Measurements from ENCODE around the gene CHCHD6.

CHCHD6 gene

GRCh38 chr3:126837773-126838172, 133.7 kb downstream of the CHCHD6 start:
- intact Hi-C loops (cut with DNase I; ENCODE audit: low total_unique reads), result no loop called here
- Histone ChIP-seq H3K36me3 (no peaks in the 10 kb centered on the region), H3K27ac (no peak overlapping the region), H3K9me3 (no peaks in the 10 kb centered on the region), H3K4me1 (no peaks in the 10 kb centered on the region), H3K4me3 (no peak overlapping the region), H3K27me3 (no peaks in the 10 kb centered on the region)
- DNase-seq, result no peak
- TF ChIP-seq, protein P1, sequence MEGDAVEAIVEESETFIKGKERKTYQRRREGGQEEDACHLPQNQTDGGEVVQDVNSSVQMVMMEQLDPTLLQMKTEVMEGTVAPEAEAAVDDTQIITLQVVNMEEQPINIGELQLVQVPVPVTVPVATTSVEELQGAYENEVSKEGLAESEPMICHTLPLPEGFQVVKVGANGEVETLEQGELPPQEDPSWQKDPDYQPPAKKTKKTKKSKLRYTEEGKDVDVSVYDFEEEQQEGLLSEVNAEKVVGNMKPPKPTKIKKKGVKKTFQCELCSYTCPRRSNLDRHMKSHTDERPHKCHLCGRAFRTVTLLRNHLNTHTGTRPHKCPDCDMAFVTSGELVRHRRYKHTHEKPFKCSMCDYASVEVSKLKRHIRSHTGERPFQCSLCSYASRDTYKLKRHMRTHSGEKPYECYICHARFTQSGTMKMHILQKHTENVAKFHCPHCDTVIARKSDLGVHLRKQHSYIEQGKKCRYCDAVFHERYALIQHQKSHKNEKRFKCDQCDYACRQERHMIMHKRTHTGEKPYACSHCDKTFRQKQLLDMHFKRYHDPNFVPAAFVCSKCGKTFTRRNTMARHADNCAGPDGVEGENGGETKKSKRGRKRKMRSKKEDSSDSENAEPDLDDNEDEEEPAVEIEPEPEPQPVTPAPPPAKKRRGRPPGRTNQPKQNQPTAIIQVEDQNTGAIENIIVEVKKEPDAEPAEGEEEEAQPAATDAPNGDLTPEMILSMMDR (IDR thresholded peaks at IDR 0.05), result no peak

- H3K36me3 ChIP-seq, result no peaks in the 10 kb centered on the region
- intact Hi-C loops (cut with DNase I; ENCODE audit: low total_unique reads), result no loop called here
- no peak for DNase-seq
- peaks cover 0 to 11% (median 8%) of the 10 kb centered on the region in 4 donors for H3K4me1 ChIP-seq
- H3K27ac ChIP-seq, result no peak overlapping the region
- H3K27me3 ChIP-seq, result no peaks in the 10 kb centered on the region
- no peak overlapping the region for H3K4me3 ChIP-seq
- TF ChIP-seq, protein P1 (IDR thresholded peaks at IDR 0.05), result no peak
- H3K9me3 ChIP-seq, result no peaks in the 10 kb centered on the region
These were observed 142.1 kb downstream of the CHCHD6 start for GRCh38 chr3:126845920-126846715.

DNA sequence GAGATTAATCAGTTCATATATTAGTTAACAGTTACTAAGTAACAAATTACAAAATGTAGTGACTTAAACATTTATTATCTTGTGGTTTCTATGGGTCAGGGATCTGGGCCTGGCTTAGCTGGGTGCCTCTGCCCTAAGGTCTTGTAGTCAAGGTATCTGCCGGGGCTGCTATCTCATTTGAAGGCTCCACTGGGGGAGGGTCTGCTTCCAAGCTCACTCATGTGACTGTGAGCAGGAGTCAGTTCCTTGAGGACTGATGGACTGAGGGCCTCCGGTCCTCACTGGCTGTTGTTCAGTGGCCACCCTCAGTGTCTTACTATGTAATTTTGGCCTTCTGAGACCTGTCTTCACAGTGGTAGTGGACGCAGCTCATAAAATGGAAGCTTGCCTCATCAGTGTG, 143.0 kb downstream of the CHCHD6 start:
- no peaks in the 10 kb centered on the region for H3K27me3 ChIP-seq
- H3K27ac ChIP-seq, result no peak overlapping the region
- intact Hi-C loops (cut with DNase I; ENCODE audit: low total_unique reads), result no loop called here
- H3K9me3 ChIP-seq, result no peaks in the 10 kb centered on the region
- no peak for DNase-seq
- no peaks in the 10 kb centered on the region for H3K36me3 ChIP-seq
- peaks cover 0 to 13% (median 10%) of the 10 kb centered on the region in 4 donors for H3K4me1 ChIP-seq
- TF ChIP-seq, protein P1 (IDR thresholded peaks at IDR 0.05), result no peak
- H3K4me3 ChIP-seq, result no peak overlapping the region

DNA sequence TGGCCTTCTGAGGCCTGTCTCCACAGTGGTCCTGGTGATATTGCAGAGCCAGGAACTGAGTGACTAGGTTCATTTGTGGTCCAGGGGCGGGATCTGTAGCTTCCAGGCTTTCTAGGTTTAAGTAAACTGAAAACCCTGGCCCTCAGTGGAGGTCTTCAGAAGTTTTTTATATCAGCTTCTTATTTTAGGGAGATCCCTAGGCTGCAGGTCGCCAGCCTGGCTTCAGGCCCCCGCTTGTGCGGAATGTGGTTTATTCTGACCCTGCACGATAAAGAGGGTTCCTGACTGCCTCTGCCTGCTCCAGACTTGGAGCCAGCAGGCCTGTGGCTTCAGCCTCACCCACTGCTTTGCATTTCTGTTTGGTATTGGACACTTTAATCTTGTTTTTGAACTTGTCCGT, 145.0 kb downstream of the CHCHD6 start:
- no peaks in the 10 kb centered on the region for H3K36me3 ChIP-seq
- no peaks in the 10 kb centered on the region for H3K27me3 ChIP-seq
- intact Hi-C loops (cut with DNase I; ENCODE audit: low total_unique reads), result no loop called here
- TF ChIP-seq, protein P1 (IDR thresholded peaks at IDR 0.05), result no peak
- H3K4me3 ChIP-seq, result no peak overlapping the region
- no peaks in the 10 kb centered on the region for H3K9me3 ChIP-seq
- DNase-seq, result no peak
- peaks cover 0 to 13% (median 10%) of the 10 kb centered on the region in 4 donors for H3K4me1 ChIP-seq
- H3K27ac ChIP-seq, result no peak overlapping the region

DNA sequence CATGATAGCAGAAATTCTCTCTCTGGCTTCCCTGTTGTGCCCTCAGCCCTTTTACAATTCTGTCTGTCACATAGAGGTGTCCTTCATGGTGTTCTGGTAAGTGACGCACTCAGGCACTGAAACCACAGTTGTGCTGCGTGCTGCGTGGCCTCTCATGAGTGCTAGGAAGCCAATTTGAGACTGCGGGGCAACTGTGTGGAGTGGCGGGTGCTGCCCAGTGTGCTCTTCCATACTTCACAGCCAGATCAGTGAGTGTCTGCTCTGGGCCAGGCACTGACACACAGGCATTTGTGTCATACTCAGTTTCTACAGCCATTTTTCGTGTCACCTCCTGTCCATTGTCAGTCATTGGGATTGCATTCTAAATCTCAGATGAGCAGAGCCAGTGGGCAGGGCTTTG, 145.7 kb downstream of the CHCHD6 start:
- no peaks in the 10 kb centered on the region for H3K36me3 ChIP-seq
- H3K4me1 ChIP-seq, result peaks cover 0 to 13% (median 10%) of the 10 kb centered on the region in 4 donors
- H3K27me3 ChIP-seq, result no peaks in the 10 kb centered on the region
- intact Hi-C loops (cut with DNase I; ENCODE audit: low total_unique reads), result no loop called here
- no peaks in the 10 kb centered on the region for H3K9me3 ChIP-seq
- no peak overlapping the region for H3K27ac ChIP-seq
- TF ChIP-seq, protein P1 (IDR thresholded peaks at IDR 0.05), result no peak
- no peak overlapping the region for H3K4me3 ChIP-seq
- no peak for DNase-seq
